Fibroblast of the conjunctiva (primary cell): Measurements from ENCODE around the gene TMEM161A.
"Not testable (repeated sequence)": the region's sequence is repeated elsewhere in the genome, so short reads cannot be mapped to it uniquely, and the experiment has no call there.

ENCODE experiments used
- DNase-seq: peaks from one replicate; pipeline ENCODE4 v3.0.0-alpha.2; 2010; ENCODE audit warnings: low read depth

The TMEM161A gene

GRCh38 chr19:19121371-19121770 is 16.9 kb downstream of the TMEM161A start:
- no peak for DNase-seq

DNA sequence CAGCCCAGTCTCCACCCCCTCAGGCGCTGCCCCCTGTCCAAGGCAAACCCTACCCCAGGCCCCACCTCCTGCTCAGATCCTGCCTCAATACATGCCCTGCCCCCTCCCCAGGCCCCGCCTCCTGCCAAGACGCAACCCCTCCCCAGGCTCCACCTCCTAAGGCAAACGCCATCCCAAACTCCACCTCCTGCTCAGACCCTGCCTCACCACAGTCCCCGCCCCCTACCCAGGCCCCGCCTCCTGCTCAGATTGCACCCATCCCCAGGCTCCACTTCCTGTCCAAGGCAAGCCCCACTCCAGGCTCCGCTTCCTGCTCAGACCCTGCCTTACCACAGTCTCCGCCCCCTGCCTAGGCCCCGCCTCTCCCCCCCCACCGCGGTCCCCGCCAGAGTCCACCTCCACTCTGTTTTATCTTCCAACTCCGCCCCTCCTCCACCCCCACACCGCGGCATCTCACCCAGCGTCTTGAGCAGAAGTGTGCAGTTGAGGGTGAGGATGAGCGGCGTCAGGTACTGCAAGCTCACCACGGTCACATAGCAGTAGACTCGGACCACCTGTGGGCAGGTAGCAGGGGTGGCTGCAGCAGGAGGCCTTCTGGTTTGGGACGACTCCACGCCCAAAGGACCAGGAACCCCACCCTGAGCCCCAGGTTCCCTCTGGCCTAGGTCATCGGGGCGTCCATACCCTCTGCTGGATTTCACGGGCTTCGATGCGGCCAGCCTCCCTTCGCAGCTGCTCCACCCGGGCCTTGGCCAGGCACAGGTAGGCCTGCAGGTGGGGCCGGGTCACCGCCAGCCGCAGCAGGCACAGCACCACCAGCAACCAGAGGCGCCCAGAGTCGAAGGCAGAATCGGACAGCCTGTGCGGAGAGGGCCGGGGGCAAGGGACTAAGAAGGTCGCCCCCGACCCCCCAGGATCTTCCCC is 17.7 kb downstream of the TMEM161A start:
- DNase-seq, result peak; percentile 59

- no peak for DNase-seq
Measured at GRCh38 chr19:19119325-19120237, 18.7 kb downstream of the TMEM161A start.

DNA sequence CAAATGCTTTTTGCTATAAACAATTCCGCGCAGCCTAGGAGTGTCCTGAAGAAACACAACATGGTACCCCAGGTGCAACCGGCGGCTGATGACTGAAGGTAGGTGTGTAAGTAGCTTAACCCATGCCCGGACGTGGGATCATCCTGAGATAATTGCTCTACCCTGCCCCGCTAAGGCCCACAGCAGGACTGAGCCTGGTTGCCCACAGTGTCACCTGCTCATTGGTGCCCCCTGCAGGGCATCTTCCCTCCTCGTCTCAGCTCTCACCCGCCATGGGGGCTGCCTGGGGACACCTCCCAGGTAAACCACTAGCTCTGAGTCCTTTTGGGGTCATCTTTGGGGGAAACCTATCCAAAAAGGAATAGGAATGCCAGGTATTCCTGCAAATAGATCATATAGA is 22.3 kb downstream of the TMEM161A start:
- no peak for DNase-seq

- no peak for DNase-seq
Measured at GRCh38 chr19:19113040-19113626, 25.1 kb downstream of the TMEM161A start.

- no peak for DNase-seq
Measured at GRCh38 chr19:19111967-19112580, 26.2 kb downstream of the TMEM161A start.

GRCh38 chr19:19111136-19111835 is 27.0 kb downstream of the TMEM161A start:
- DNase-seq, result no peak

DNA sequence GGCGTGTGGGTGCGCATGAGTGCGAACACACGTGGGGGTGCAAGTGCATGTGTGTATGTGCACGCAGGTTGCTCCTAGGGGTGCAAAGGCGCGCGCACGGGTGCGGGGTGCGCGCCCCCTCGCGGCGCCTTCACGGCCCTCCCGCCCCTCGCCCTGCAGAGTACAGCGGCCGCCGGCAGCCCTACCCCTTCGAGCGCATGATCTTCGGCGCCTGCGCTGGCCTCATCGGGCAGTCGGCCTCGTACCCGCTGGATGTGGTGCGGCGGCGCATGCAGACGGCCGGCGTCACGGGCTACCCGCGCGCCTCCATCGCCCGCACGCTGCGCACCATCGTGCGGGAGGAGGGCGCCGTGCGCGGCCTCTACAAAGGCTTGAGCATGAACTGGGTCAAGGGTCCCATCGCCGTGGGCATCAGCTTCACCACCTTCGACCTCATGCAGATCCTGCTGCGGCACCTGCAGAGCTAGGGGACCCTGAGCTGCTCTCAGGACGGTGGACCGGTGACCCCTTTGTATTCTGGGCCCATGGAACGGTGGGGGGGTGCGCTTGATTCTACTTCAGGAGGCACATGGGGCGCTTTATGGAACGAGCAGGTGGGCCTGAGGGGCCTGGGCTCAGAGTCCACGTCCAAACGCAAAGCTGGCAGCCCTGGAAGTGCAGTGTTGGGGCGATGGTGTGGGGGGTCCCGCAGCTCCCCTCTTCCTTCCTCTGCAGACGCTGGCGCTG is 27.7 kb downstream of the TMEM161A start:
- no peak for DNase-seq

- DNase-seq, result no peak
Measured at GRCh38 chr19:19109601-19110000, 28.7 kb downstream of the TMEM161A start.

GRCh38 chr19:19107654-19108053 is 30.6 kb downstream of the TMEM161A start:
- no peak for DNase-seq

DNA sequence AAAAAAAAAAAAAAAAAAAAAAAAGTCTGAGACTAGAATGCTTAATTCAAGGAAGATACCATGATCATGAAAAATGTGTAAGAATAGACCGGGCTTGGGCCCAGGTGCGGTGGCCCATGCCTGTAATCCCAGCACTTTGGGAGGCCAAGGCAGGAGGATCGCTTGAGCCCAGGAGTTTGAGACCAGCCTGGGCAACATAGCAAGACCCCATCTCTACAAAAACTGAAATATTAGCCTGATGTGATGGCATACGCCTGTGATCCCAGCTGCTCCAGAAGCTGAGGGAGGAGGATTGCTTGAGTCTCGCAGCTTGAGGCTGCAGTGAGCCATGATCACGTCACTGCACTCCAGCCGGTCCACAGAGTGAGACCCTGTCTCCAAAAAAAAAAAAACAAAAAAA is 31.3 kb downstream of the TMEM161A start:
- not testable (repeated sequence) for DNase-seq

GRCh38 chr19:19106056-19106551 is 32.2 kb downstream of the TMEM161A start:
- no peak for DNase-seq

GRCh38 chr19:19105365-19106055 is 32.8 kb downstream of the TMEM161A start:
- DNase-seq, result peak; percentile 38

DNA sequence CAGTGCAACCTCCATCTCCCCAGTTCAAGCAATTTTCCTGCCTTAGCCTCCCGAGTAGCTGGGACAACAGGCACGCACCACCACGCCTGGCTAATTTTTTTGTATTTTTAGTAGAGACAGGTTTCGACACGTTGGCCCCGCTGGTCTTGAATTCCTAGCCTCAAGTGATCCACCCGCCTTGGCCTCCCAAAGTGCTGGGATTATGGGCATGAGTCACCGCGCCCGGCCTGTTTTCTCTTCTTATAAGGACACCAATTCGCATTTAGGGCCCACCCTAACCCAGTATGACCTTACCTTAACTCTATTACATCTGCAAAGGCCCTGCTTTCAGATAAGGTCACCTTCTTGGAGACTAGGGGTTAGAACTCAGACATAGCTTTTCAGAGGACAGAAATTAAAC is 35.1 kb downstream of the TMEM161A start:
- DNase-seq, result no peak

DNA sequence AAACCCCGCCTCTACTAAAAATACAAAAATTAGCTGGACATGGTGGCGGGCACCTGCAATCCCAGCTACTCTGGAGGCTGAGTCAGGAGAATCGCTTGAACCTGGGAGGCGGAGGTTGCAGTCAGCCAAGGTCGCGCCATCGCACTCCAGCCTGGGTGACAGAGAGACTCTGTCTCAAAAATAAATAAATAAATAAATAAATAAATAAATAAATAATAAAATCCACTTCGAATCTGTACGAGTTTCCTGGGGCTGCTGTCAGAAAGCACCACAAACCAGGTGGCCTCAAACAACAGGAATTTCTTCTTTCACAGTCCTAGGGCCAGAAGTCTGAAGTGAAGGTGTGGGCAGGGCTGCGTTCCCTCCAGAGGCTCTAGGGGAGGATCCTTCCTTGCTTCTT is 35.7 kb downstream of the TMEM161A start:
- not testable (repeated sequence) for DNase-seq

DNA sequence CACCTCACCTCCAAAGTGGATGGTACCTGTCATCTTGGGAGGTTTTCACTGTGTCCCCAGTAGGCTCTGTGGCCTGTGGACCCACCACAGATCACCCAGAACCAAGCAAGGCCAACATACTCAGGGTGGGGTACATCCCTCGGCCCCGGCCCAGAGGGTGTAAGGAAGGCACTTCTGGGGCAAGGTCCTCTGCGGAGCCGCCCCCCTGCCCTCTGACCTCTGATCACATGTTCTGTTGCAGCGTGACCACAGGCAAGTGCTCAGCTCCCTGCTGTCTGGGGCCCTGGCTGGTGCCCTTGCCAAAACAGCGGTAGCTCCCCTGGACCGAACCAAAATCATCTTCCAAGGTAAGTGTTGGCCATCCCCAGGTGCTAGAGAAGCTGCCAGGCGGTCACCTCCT is 36.7 kb downstream of the TMEM161A start:
- DNase-seq, result no peak

DNA sequence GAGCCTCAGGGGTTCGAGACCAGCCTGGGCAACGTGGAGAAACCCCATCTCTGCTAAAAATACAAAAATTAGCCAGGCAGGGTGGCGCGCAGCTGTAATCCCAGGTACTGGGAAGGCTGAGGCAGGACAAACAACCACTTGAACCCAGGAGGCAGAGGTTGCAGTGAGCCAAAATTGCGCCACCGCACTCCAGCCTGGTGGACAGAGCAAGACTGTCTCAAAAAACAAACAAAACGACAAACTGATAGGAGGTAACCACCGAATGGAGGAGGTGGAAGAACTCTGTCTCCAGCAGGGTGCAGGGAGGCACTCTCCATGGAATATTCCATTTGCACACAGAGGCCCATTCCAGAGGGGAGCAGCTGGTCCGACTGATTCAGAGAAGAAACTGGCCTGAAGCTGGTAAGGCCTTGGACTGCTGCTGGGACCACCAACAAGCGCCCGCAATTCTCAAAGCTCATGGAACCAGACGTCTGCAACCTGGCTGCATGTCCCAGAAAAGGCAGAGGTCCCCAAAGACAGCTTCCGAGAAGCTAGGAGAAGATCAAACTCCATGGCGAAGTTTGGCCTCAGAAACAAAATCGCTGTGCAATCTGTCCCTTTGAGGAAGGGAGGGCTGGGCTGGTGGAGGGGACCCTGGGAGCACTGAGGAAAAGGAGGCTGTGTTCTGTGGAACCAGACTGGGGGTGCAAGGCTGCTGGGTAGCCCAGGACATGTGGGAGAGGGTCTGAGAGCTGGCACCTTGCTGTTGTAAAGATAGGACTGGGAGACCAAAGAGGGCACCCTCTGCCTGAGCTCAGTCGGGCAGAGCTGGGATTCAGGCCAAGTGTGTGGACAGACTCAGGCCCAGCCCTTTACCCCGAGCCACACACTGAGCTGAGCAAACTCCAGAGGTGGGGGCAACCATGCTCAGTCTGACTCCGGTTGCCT is 39.3 kb downstream of the TMEM161A start:
- DNase-seq, result no peak

DNA sequence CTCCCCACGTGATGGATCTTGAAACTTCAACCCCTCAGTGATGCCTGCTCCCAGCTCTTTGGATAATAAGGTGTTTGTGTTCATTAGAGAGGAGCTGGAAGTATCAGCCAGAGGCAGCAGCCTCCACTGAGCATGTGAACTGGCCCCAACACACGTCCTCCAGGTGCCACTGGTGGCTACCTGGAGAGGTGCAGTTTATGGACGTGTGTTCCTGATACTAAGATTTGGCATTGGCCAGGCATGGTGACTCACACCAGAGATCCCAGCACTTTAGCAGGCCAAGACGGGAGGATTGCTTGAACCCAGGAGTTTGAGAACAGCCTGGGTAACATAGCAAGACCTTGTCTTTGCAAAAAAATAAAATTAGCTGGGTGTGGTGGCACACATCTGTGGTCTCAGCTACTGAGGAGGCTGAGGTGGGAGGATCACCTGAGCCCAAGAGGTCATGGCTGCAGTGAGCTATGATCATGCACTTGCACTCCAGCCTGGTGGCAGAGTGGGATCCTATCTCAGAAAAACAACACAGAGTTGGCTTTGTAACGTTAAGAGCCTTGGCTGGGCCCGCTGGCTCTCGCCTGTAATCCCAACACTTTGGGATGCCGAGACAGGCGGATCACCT is 40.1 kb downstream of the TMEM161A start:
- DNase-seq, result no peak
